SK-N-SH (cell line): Measurements from ENCODE around the gene RAI14.

ENCODE experiments used
- EZH2phosphoT487 ChIP-seq: fragments of 200-600 bp; sonication (generic); IDR thresholded peaks from 2 replicates; pipeline ENCODE4 v1.6.1; 2017; ENCODE audit warnings: low read depth, mixed run types, mild to moderate bottlenecking, antibody characterized with exemption, moderate library complexity, borderline replicate concordance
- RFX5 ChIP-seq: IDR thresholded peaks from 2 replicates; pipeline ENCODE4 v1.6.1; 2012; ENCODE audit warnings: mild to moderate bottlenecking, improper control_type of control experiment, low read length
- YY1 ChIP-seq: IDR thresholded peaks from 2 replicates; pipeline ENCODE4 v1.4.0; 2012; ENCODE audit warnings: low read depth, mild to moderate bottlenecking
- TF ChIP-seq, protein P1 (sequence below): fragments of 200-600 bp; sonication (generic); IDR thresholded peaks from 2 replicates; pipeline ENCODE4 v1.6.1; 2017; ENCODE audit warnings: antibody characterized with exemption, mild to moderate bottlenecking, moderate library complexity
- TF ChIP-seq, protein P2 (sequence below): IDR thresholded peaks from 2 replicates; pipeline ENCODE4; 2012

DNA sequence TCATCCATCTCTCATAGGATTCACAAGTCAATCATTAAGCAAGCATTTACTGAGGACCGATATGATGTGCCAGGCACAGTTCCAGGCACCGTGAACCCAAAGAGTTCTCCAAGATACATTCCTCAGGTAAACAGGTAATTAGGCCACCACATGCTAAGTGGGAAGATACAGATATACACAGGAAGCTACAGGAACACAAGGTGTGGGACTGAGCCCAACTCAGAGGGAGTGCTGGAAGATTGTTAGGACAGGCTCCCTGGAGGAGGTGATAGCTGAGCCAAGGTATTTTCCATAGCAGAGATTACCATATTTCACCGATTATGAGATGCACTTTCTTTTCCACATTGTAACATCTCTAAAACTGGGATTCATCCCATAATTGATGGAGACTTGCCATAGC lies 31.4 kb upstream of the RAI14 start:
- TF ChIP-seq YY1 (no peak), RFX5 (no peak), EZH2phosphoT487 (no peak)
- TF ChIP-seq, protein P1, sequence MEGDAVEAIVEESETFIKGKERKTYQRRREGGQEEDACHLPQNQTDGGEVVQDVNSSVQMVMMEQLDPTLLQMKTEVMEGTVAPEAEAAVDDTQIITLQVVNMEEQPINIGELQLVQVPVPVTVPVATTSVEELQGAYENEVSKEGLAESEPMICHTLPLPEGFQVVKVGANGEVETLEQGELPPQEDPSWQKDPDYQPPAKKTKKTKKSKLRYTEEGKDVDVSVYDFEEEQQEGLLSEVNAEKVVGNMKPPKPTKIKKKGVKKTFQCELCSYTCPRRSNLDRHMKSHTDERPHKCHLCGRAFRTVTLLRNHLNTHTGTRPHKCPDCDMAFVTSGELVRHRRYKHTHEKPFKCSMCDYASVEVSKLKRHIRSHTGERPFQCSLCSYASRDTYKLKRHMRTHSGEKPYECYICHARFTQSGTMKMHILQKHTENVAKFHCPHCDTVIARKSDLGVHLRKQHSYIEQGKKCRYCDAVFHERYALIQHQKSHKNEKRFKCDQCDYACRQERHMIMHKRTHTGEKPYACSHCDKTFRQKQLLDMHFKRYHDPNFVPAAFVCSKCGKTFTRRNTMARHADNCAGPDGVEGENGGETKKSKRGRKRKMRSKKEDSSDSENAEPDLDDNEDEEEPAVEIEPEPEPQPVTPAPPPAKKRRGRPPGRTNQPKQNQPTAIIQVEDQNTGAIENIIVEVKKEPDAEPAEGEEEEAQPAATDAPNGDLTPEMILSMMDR = no peak
- TF ChIP-seq, protein P2, sequence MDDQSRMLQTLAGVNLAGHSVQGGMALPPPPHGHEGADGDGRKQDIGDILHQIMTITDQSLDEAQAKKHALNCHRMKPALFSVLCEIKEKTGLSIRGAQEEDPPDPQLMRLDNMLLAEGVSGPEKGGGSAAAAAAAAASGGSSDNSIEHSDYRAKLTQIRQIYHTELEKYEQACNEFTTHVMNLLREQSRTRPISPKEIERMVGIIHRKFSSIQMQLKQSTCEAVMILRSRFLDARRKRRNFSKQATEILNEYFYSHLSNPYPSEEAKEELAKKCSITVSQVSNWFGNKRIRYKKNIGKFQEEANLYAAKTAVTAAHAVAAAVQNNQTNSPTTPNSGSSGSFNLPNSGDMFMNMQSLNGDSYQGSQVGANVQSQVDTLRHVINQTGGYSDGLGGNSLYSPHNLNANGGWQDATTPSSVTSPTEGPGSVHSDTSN = no peak
